ENCODE results near the gene TBX4.

Gene TBX4

DNA sequence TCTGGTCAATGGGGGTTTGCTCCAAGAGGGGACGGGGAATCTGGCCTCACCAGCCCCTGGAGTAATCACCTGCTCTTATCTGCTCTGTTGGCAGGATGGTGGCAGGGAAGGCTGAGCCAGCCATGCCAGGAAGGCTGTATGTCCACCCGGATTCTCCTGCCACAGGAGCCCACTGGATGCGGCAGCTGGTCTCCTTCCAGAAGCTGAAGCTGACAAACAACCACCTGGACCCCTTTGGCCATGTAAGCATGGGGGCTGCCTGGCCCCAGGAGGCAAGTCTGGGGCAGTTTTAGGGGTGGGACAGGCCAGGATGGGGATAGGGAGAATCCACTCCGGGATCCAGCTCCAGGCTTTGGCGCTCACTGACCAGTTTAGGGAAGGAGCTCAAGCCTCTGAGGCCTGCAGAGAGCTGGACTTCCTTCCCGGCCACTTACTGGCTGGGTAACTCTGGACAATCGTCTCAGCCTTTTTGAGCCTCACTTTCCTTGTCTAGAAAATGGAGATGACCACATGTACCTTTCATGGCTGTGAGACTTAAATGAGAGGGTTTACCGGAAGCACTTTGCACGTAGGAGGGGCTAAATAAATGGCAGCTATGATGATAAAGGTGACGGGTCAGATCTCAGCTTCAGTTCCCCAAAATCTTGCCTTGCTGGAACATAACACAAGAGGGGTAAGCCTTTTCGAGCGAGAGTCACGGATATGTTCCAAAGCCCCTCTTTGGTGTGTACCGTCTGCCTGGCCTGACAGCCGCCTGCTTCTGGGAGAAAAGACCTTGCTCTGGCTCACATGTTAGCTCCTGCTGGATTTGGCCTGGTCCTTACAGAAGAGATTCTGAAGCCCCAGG lies 15.4 kb downstream of the TBX4 start:
- DNase-seq = no peak

DNA sequence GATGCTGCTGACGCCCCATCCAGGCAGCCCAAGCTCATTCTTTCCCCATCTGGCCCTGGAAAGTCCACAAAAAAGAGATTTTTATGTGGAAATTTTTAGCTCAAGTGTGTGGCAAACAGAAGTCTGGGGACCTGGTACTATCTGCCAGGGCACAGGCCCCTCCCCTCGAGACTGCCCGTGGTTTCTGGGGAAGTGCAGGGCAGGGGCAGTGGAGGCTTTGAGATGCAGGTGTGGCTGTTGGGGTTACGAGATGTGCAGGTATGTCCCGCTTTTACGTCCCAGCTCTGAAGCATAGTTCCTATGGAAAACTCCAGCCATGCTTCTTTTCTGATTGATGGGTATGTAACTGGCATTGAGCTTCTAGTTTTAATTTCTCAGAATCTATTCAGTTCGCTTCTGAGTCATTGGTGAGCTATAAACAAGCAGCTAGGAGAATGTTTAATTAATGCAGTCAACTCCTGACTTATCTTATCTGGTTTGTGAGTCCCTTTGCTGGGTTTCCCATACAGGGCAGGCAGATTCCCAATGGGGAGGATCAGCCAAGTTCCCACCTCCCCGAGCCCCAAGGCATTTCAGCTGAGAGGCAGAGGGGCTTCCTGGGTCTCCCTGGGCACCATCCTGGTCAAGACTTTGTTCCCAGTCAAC lies 16.2 kb downstream of the TBX4 start:
- no peak for DNase-seq

DNA sequence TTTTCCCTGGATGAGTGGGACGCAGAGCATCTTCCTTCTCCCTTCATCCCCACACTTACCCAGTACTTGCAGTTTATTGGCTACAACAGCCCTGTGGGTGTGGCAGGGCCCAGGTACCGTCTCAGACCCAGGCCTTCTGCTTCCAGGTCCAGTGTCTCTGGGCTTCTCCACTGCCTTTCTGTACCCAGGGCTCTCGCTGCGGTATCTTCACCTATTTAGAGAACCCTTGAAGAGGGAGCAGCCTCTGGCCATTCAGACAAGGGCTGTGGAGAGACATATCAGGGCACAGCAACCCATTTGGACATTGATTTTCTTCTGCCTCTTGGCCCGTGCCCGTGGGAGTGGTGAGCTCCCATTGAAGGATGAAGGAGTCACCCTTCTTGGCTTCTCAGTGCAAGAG lies 17.3 kb downstream of the TBX4 start:
- no peak for DNase-seq

DNA sequence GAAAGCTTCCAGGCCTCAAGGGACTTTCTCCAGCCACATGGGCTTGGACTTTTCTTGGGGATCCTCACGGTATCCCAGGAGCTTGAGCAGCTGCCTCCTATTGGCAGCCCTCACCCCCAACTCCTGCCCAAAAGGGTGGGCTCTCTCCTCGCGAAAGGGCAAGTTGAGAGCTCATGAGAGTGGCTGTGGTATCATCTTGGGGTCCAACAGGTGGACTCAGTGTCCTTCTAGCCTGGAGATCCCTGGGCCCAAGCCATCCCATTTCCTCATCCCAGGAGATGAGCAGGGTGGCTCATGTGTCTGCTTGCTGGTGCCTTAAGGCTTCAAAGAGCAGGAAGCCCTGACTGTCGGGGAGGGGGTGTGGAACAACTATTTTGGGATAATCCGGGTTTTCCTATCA lies 17.7 kb downstream of the TBX4 start:
- DNase-seq = no peak

DNA sequence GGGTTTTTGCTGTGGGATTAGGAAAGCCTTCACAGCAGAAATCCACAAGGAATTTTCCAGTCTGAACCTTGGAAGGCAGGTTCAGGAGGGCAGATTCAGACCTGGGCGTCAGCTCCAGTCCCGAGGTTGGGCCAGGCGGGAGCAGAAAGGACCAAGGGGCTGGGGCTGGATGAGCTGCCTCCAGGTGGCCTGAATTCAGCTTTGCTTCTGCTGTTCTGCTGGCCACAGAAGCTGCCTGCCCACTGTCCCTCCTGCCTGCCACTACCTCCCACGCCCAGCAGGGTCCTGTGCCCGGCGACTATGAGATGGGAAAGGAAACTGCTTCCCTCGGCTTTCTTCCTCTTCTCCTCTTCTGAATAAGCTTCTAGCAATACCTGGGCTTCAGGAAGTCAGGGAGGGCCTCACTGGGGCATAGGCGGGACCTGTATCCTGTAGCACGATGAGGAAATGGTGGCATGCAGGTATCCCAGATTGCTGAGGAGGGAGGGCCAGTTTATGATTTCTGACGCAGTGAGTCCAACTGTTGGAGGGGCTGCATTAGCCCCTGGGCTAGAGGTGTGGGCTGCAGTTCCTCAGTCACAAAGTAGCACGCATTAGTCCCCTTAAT lies 18.4 kb downstream of the TBX4 start:
- DNase-seq = no peak

DNA sequence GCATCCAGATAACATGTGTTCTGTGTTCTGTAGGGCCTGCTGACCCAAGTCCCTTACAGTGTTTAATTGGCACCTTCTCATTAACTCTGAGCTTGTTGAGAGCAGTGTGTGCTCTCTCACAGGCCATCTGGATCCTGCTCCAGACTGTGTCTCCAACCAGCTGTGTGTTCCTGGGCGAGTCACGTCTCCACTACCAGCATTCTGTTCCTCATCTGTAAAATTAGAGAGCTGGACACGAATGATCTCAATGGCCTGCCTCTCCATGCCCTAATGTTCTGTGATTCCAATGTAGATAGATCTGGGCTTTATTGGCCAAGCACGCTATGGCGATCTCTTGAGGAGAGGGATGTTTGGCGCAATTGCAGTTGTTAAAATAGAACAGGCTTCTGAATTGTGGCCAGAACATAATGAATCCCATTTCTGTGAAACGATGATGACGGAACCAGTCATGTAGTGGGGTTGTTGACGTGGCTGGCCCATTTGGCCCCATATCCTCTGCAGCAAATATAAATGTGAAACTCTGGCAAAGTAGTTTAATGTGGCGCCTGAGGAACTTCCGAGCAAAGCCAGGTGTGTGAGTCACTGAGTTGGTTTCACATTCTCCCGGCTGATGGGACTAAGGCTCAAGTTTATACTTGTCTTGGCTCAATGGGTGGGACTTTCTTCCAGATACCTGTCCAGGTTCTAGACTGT lies 22.2 kb downstream of the TBX4 start:
- DNase-seq = no peak

DNA sequence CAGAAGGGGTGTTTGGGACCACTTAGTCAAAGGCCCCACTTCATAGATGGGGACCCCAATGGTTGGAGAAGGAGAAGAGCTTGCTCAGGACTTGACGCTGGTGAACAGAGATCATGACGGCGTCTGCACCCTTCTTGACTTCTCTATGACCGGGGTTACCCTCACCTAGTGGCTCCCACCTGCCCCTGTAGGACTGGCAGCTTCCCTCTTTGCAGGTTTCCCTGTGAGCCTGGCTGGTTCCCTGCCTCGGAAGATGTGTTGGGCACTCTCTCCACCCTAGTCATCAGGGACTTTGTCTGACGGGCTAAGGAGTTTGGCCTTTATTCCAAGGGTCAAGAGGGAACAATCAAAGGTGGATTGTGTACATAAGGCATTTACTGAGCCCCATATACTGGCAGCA lies 22.7 kb downstream of the TBX4 start:
- DNase-seq = no peak

DNA sequence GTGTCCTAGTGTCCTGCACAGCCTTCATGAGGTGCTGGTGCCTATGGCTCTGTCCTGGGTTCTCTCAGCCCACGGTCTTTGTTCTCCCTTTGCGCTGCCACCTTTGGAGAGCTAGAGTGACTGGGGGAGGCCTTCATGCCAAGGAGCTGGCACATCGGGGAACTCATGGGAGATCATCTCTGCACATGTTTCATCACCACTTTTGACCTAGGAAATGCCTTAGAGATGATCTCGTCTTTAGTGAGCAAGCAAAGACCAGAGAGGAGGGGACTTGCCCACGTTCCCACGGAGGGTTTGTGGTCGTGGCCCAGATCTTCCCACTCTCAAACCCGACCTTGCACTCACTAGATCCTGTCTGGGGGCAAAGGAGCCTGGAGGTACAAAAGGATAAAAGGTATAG lies 23.5 kb downstream of the TBX4 start:
- DNase-seq = no peak

DNA sequence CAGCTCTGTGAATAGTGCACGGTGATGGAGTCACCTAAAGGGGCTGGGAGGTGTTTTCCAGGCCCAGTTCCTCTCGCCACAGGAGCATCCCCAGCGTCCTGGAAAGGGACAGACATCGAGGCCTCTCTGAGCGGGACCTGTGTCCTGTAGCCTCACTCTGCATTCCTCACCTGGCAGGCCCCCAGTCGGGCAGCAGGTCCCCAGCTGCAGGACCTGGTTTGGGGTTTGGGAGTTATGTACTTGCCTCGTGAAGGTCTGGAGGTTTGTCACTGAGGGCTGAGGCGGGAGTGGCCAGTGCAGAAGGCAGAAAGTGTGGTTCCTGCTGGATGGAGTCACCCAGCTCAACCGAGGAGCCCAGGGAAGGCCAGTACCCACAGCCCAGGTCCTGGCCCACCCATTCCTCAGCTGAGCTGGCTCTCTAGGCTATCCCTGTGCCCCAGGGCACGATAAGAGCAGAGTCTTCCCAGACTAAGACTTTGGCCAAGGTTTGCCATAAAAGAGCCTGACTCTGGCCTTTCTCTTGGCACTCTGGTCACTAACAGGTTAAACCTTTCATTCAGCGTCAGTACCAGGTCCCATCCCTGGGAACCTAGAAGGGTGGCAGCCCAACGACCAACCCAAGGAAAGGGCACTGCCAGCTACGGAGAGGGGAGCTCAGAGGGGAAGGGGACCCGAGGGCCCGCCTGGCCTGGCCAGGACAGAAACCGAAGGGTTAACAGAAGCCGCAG lies 24.4 kb downstream of the TBX4 start:
- no peak for DNase-seq

DNA sequence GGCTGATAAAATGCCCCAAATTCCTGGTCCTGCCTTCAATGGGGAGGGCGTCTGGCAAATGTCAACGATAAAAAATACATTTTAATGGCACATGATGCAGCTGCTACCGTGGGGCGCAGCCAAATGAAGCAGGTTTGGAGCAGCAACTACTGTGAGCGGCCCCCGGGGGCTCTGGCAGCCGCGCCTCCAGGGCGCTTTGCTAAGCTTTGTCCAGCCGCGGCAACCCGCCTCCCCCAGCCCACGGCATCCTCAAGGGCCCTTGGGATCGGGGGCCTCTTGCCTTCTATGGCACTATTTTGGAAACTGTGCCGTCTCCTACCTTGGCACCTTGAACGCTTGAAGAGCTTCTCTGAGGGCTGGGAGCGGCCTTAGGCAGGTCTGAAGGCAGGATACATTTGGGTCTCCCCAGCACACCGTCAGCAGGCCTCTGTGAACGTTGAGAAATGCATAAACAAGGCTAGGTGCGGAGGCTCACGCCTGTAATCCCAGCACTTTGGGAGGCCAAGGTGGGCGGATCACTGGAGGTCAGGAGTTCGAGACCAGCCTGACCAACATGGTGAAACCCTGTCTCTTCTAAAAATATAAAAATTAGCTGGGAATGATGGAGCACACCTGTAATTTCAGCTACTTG lies 25.1 kb downstream of the TBX4 start:
- DNase-seq = no peak

DNA sequence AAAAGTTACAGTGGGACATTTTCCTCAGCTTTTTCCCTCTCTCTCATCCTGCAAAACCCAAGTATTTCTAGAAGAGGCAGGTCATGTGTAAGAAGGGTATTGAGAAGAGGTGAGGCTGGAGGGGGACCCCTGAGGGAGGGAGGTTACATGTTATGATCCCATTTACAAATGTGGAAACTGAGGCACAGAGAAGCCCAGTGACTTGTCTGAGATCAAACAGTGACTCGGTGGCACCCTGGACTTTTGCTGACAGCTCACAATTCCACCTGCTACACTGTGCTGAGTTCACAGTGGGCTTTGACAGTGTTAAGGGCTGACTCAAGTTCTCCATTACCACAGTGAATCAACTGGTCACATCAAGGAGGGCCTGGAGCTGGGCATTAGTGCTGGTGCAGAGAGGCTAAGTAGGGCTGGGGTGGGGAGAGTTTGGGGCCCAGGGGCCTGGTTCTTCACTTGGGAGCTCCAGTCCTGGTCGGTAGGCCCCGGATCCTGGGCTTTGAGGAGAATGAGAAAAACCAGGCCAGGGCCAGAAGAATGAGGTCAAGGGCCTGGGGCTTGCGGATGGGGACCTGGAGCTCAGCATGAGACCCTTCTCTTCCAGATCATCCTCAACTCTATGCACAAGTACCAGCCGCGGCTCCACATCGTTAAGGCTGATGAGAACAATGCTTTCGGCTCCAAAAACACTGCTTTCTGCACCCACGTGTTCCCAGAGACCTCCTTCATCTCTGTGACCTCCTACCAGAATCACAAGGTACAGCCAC lies 26.0 kb downstream of the TBX4 start:
- no peak for DNase-seq

DNA sequence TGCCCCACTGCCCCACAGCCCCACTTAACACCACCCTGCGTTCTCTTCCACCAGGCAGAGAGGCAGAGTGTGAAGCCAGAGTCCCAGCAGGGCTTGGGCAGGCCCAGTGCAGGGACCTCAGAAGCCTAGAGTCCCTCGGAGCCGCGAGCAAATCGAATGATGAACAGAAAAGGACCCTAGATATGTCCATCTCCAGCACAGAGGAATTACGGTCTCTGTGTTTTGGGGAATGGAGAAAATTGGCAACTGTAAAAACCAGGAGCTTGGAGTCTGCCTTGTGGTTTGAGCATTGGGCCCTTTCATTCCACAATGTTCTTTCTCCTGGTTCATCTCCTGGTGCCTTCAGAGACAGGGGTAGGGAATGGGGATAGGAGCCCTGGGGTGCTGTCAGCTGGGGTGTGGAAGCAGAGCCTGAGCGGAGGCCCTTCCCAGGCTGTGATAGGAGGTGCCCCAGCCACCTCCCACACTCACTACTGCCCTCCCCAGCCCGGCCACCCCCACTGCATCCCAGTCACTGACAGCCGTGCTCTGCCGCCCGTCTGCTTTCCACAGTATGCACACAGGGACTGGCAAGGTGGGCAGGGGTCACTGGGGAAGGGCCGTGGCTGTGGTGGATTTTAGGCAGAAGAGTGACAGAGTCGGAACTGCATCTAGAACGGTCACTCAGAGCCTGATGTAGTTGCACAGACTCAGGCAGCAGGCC lies 26.7 kb downstream of the TBX4 start:
- no peak for DNase-seq

DNA sequence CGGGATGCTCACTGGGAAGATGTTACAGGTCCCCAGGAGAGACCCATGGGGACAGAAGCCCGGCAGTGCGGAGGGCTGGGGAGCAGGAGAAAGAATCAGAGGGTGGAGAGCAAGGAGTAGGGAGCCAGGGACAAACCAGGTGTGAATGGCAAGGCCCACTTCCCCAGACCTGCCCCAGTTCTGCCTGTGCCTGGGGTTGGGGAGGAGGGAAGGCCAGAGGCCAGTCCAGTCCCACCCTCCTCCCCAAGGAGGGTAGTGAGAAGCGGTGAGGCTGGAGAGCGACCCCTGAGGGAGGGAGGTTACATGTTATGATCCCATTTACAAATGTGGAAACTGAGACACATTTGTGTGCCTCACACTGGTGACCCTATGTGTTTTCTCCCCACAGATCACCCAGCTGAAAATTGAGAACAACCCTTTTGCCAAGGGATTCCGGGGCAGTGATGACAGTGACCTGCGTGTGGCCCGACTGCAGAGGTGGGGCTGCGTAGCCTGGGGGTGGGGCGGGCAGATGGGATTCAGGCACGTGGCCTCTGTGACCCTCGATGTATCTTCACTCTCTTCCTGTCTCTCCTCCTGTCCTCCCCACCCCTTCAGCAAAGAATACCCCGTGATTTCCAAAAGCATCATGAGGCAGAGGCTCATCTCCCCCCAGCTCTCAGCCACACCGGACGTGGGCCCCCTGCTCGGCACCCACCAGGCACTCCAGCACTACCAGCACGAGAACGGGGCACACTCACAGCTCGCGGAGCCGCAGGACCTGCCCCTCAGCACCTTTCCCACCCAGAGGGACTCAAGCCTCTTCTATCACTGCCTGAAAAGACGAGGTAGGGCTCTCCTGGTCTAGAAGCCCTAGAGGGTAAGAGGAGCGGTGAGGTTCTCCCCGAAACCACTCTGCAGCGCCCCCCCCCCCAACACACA lies 27.5 kb downstream of the TBX4 start:
- no peak for DNase-seq

DNA sequence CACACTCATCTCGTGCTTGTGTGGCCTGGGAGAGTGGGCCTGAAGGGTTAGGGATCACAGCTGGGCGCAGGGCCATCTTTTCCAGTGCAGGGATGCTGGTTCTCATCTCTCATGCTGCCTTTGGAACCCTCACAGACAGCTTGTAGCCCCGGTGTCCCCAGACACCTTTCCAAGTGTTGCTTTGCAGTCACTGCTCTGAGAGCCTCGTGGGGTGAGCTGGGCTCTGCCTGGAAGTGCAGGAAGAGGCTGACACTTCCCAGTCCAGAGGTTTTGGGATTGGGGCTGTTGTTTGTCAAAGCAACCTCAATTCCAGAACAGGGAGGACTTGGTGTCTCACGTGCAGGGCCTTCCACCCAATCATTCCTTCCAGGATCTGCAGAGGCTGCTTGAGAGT lies 28.2 kb downstream of the TBX4 start:
- DNase-seq = no peak

DNA sequence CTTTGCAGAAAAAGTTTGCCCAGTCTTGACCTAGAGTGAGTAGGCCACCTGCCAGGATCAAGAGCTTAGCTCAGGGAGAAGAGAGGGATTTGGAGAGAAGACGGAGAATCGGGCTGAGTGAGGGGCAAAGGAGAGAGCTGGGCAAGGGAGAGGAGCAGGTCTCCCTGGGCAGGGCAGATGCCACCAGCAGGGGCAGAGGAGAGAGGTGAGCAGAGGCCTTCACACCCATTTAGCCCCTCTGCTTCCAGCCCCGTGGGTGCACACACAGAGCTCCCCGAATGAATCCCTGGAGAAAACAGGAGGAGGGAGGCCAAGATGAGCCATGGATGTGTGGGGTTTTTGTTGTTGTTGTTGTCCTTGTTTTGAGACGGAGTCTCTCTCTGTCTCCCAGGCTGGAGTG lies 29.2 kb downstream of the TBX4 start:
- DNase-seq = no peak

DNA sequence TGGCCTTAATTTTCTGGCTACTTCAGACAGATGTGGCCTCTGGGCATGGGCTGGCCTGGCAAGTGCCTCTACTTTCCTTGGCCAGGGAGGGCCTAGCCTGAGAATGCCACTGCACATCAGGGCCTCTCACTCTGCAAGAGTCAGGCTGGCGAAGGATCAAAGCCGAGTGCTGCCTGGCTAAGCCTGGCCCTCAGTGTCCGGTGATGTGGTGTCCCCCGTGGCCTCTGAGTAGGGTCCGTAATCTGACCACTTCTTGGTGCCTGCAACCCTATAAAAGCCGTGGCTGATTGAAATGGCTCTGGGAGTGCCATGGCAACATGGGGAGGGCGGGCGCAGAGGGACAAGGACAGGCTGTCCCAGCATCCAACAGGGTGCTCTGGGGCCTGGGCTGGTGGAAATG lies 30.2 kb downstream of the TBX4 start:
- no peak for DNase-seq

DNA sequence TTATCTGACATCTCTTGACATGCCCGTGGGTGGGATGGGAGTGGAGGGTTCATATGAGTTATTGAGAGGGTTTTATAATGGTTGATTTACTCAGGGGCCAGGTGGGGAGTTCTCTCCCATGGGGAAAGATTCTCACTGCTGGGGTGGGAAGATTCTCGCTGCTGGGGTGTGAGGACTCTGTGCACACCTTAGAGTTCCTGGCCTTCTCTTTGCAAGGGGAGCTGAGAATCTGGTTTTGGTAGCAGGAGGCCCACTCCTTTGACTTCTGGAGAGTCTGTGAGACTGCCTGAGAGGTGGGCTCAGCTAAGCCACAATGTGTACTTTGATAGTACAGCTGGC lies 31.5 kb downstream of the TBX4 start:
- no peak for DNase-seq

DNA sequence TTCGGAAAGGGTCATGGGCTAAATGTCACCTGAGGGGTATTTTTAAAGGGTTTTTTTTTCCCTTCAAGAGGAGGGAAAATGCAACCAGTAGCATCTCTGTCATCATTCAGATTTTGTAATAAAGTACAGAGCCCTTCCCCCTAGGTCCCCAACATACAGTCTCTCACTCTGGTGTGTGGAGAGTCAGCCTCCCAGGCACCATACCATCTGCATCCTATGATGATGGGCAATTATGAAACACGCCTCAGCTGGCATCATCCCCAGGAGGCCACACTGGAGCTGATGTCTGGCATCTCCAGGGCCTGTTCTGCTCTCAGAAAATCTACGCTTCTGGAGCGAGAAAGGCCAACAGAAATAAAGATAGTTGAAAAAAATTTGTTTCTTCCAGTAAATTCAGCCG lies 32.0 kb downstream of the TBX4 start:
- DNase-seq = no peak

DNA sequence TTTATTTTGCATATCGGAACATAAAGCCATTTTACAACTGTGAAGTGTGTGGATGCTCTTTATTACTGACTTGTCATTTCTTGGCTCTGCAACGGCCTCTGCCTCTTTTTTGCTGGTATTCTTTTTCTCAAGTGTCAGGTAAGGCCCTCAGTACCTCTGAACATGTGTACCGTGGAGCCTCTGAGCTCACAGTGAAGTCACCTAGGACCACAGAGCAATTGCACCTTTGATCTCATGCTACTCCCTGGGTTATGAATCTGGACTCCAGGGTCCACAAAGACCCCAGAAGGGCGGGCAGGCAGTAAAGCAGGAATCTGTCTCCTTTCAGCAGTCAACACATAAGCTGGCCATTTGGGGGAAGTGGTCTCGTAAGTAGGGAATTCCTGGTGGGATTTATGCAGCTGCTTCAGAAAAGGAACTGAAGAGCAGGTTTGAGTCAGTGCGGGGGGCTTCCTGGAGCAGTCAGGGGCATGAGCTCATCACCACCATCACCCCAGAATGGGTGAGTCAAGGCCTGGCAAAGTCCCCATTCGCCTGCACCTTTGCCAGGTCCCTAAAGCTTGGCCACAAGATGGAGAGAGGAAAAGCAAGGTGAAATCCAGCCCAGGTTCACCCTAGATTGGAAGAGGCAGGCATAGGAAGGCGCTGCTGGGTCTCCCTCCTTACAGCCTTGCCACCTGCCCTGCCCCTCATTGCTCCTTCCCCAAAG lies 33.0 kb downstream of the TBX4 start:
- no peak for DNase-seq

Data from NCI-H345 (cell line).